Hypothalamus (tissue), 51 donors: ENCODE results near the gene SAXO2.
A peak's percentile ranks its signal among the peaks of the same experiment; 100 is the strongest.
"Not testable (repeated sequence)": the region's sequence is repeated elsewhere in the genome, so short reads cannot be mapped to it uniquely, and the experiment has no call there.

Source experiments
- DNase-seq, 51 donors: peaks; one replicate each; lab custom pipeline; 2025; lab: John Stamatoyannopoulos, UW

SAXO2 gene, protein sequence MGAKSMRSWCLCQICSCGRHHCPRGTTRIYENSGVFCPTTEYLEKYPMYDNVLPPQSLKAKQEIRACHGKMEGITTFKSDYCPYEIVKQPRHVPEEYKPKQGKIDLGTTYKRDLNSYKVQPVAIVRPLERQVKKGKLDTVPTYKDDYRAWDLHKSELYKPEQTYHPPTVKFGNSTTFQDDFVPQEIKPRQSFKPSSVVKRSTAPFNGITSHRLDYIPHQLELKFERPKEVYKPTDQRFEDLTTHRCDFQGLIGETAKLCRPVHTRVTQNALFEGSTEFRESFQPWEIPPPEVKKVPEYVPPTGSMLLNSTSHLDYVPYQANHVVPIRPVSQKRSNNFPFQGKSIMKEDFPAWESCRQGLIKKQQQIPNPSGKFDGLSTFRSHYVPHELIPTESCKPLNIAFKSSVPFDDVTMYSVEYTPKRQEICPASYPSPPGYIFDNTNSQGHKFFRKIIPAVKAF

GRCh38 chr15:82262422-82263026 lies at the start of gene SAXO2, which contains the start of gene EFL1:
TSS of gene SAXO2 (plus strand) at chr15:82262818. CDS start at chr15:82262880, 62 bp downstream.
TSS of gene EFL1 (minus strand) at chr15:82262734. CDS start at chr15:82261778, 956 bp downstream.
- DNase-seq: peak; percentile 45 to 96 (median 85)

- DNase-seq: not testable (repeated sequence)
Measured at GRCh38 chr15:82216092-82216491, 46.5 kb upstream of the SAXO2 start.

DNA sequence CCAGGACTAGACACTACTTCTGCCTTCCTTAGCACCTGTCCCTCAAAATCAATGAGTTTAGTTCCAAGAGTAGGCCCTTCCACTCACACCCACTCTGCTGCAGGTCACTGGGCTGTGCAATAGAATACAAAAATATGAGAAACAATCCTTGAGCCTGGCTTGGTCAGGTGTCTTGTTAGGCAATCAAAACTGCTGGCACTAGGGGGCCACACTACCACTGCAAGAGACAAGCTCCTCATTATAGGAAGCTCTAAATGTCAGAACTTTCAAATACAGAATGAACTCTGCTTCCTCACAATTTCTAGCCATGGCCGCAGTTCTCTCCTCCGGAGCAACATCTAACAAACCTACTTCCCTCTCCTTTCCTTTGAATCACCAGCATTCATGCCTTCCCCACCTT lies 41.1 kb upstream of the SAXO2 start:
- peak in 11 of 51 donors; percentile 1 to 16 (median 3) for DNase-seq

GRCh38 chr15:82228750-82229149 lies 33.9 kb upstream of the SAXO2 start:
- no peak for DNase-seq

DNA sequence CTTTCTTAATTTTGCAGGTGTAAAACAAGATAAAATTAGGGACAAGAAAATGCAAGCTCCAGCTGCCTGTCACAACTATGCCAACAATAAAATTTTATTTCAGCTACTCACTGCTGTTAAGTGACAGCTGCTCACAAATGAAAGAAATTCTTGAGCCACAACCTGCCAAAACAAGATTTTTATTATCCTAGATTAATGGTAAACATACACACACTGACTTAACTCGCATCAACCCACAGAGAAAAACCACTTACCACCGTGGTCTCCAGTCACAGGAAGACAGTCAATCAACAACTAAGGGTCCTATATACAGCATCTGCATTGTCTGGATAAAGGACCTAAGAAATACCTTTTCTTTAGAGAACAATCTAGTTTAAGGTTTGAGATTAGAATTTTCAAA lies 31.4 kb upstream of the SAXO2 start:
- no peak for DNase-seq

- DNase-seq: no peak
Measured at GRCh38 chr15:82231842-82232241, 30.8 kb upstream of the SAXO2 start.

- DNase-seq: not testable (repeated sequence)
Measured at GRCh38 chr15:82237944-82238534, 24.6 kb upstream of the SAXO2 start.

GRCh38 chr15:82239685-82240391 lies 22.8 kb upstream of the SAXO2 start:
- DNase-seq: no peak

GRCh38 chr15:82241836-82242499 lies 20.6 kb upstream of the SAXO2 start:
- not testable (repeated sequence) for DNase-seq

DNA sequence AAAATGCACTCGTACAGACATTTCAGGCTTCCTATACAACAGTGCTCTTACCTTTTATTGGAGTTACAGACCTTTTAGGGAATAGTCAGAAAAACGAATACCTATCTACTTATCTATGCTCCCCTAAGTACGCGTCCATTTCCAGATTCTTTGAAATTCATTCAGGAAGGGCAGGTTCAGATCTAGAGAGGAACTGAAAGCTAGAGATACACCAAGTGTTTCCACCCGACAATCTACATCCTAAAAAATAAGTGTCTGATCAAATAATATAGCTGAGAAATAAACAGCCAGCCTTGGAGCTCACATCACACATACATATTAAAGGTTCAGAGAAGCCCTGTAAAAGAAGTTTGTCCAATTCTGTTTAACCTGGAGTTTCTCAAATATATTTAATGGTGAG lies 19.0 kb upstream of the SAXO2 start:
- not testable (repeated sequence) for DNase-seq

- DNase-seq: not testable (repeated sequence)
Measured at GRCh38 chr15:82245956-82246355, 16.7 kb upstream of the SAXO2 start.

- not testable (repeated sequence) for DNase-seq
Measured at GRCh38 chr15:82248261-82248660, 14.4 kb upstream of the SAXO2 start.

- peak in 7 of 51 donors; percentile 2 to 39 (median 15) for DNase-seq
Measured at GRCh38 chr15:82261566-82262421, 824 bp upstream of the SAXO2 start.

DNA sequence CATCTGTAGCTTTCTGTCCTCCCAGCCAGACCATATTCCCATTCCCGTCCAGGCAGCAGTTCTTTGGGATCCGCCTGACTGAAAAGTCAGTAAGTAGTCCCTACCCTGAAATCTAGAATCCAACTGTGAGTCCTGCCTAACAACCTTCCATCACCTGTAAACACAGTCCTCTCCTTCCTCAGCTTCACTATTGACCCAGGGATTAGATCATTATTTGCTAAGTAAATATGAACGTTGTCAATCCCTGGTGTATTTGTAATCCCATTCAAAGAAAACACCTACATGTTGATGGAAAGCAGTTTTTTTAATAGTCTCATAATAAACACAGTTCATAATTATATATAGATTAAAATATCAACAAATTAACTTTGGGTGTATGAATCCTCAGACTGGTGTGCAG lies 732 bp downstream of the SAXO2 start:
- DNase-seq: no peak

DNA sequence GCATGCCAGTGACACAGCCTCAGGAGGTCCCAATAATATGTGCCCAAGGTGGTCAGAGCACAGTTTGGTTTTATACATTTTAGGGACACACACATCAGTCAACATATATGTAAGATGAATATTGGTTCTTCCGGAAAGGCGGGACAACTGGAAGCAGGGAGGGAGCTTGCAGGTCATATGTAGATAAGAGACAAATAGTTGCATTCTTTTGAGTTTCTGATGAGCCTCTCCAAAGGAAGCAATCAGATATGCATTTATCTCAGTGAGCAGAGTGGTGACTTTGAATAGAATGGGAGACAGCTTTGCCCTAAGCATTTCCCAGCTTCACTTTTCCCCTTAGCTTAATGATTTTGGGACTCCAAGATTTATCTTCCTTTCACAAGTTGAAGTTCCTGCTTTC lies 4.5 kb downstream of the SAXO2 start:
- not testable (repeated sequence) for DNase-seq

DNA sequence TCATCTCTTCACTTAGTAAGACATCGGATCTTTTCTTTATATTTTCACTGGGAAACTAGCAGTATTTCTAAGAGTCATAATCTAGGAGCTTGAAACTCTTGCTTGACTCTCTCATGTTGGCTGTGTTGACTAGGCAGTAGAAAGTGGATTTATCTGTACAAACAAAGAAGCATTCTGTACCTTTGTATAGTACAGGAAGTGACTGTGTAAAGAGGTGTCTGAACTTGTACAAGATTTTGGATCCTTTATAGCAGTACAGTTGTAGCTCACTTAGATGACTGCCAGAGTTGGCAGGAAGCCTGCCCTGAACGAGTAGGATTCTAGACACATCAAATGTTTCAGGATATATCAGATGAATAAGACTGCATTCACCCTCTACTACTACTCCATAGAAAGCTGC lies 5.8 kb downstream of the SAXO2 start:
- DNase-seq: not testable (repeated sequence)

DNA sequence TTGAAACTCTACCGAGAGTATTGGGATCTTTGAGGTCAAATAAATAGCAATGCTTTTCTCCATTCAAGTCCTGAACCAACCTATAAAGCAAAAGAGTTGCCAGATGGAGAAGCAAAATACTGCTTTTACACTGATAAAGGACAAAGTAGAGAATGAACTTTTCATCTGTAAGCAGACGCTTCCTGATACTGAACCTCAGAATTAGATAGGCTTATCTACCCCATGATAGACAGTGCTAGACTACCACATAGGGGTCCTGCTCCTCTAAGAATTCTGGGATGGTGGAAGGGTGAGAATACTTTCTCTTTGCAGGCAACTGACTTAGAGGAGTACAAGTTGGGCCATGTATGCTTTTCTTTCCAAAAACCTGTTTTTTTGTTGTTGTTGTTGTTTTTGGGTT lies 9.5 kb downstream of the SAXO2 start:
- DNase-seq: no peak

GRCh38 chr15:82275410-82275809 lies 12.8 kb downstream of the SAXO2 start:
- DNase-seq: no peak

GRCh38 chr15:82281276-82281675 lies 18.7 kb downstream of the SAXO2 start:
- not testable (repeated sequence) for DNase-seq
